IMR-90 (cell line): ENCODE measurements around the gene COL13A1.

Experiments used
- CTCF ChIP-seq: conservative IDR thresholded peaks from 2 replicates; pipeline ENCODE4 v1.5.1; 2012; ENCODE audit warnings: mild to moderate bottlenecking, low read depth, low read length, improper control_type of control experiment
- MAFK ChIP-seq: IDR thresholded peaks from 2 replicates; pipeline ENCODE4 v1.6.1; 2012; ENCODE audit warnings: low read depth, low read length, improper control_type of control experiment
- MAZ ChIP-seq: IDR thresholded peaks from 2 replicates; pipeline ENCODE4 v1.6.1; 2012; ENCODE audit warnings: low read depth, mild to moderate bottlenecking, low read length, improper control_type of control experiment, moderate library complexity, borderline replicate concordance
- MXI1 ChIP-seq: IDR thresholded peaks from 2 replicates; pipeline ENCODE4 v1.6.1; 2012; ENCODE audit warnings: low read depth, mild to moderate bottlenecking, low read length, moderate library complexity, borderline replicate concordance
- NFE2L2 ChIP-seq: fragments of 150-350 bp; IDR thresholded peaks from 2 replicates; pipeline ENCODE4 v1.6.1; 2016; ENCODE audit warnings: low read depth, mild to moderate bottlenecking, low read length
- POLR2A ChIP-seq: IDR thresholded peaks from 2 replicates; pipeline ENCODE4 v1.6.1; 2012; ENCODE audit warnings: mild to moderate bottlenecking, low read depth, low read length
- RAD21 ChIP-seq: IDR thresholded peaks from 2 replicates; pipeline ENCODE4 v1.6.1; 2012; ENCODE audit warnings: low read length, improper control_type of control experiment
- SMC3 ChIP-seq: fragments of 150-350 bp; IDR thresholded peaks from 2 replicates; pipeline ENCODE4 v1.6.1; 2016; ENCODE audit warnings: low read depth, mild to moderate bottlenecking, antibody characterized with exemption, low read length, moderate library complexity

- no peak for TF ChIP-seq RAD21
- no peak for TF ChIP-seq CTCF
- TF ChIP-seq POLR2A = no peak
- TF ChIP-seq MAZ = no peak
- no peak for TF ChIP-seq NFE2L2
- no peak for TF ChIP-seq MAFK
- TF ChIP-seq MXI1 = no peak
- no peak for TF ChIP-seq SMC3
Measured at GRCh38 chr10:69973678-69974077, 172.0 kb downstream of the COL13A1 start.
